ENCODE results near the gene SRGAP1. TPM values are rescaled to one million over a fixed set of nuclear protein-coding genes. Genes with fewer than 3 reads are reported as not detected.

Gene SRGAP1
- total and polyA plus RNA-seq, 8 donors, result 0.70 to 37.9 (median 9.8) TPM

DNA sequence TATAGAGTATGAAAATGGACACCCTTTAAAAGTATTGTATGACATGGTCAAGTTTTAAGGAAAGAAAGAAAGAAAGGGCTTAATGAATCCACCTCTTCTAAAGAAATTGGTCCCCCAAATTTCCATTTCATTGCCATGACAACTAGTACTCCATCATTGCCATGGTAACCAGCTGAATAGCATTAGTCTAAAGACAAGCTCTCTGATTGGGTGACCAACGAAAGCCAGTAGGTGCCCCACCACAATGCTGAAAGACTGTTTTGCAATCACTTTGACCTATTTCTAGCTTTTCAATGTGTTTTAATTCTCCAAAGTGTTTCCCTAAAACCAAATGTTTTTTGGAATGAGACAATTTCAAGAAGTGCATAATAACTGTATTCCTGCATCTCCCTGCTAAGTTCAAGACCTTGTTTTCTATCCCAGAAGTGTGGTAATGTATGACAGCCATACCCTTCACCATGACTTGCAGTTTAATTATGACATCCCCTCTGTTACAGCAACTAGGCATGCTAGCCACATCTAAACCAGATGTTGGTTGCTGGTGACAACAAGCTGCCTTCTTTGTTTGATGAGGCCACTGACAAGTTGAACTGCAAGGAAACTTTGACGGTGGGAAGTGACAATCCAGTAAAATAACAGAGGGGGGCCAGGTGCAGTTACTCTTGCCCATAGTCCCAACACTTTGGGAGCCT is 330.9 kb downstream of the SRGAP1 start:
- DNase-seq, result no peak
- Histone ChIP-seq H3K27ac (no peak overlapping the region), H3K4me3 (no peak overlapping the region), H3K4me1 (peaks cover 0 to 6% (median 0%) of the 10 kb centered on the region in 4 donors), H3K27me3 (no peaks in the 10 kb centered on the region), H3K36me3 (no peaks in the 10 kb centered on the region), H3K9me3 (no peaks in the 10 kb centered on the region)
- intact Hi-C loops (cut with DNase I; ENCODE audit: low total_unique reads), result no loop called here
- 75 to 84% (median 78%) methylated on average over 2 of the region's 2 CpGs for WGBS, 5 donors
- TF ChIP-seq POLR2A (IDR thresholded peaks at IDR 0.05) (no peak), EP300 (IDR thresholded peaks at IDR 0.05) (no peak), POLR2AphosphoS5 (IDR thresholded peaks at IDR 0.05) (no peak)
- TF ChIP-seq, protein P1, sequence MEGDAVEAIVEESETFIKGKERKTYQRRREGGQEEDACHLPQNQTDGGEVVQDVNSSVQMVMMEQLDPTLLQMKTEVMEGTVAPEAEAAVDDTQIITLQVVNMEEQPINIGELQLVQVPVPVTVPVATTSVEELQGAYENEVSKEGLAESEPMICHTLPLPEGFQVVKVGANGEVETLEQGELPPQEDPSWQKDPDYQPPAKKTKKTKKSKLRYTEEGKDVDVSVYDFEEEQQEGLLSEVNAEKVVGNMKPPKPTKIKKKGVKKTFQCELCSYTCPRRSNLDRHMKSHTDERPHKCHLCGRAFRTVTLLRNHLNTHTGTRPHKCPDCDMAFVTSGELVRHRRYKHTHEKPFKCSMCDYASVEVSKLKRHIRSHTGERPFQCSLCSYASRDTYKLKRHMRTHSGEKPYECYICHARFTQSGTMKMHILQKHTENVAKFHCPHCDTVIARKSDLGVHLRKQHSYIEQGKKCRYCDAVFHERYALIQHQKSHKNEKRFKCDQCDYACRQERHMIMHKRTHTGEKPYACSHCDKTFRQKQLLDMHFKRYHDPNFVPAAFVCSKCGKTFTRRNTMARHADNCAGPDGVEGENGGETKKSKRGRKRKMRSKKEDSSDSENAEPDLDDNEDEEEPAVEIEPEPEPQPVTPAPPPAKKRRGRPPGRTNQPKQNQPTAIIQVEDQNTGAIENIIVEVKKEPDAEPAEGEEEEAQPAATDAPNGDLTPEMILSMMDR (IDR thresholded peaks at IDR 0.05), result no peak

DNA sequence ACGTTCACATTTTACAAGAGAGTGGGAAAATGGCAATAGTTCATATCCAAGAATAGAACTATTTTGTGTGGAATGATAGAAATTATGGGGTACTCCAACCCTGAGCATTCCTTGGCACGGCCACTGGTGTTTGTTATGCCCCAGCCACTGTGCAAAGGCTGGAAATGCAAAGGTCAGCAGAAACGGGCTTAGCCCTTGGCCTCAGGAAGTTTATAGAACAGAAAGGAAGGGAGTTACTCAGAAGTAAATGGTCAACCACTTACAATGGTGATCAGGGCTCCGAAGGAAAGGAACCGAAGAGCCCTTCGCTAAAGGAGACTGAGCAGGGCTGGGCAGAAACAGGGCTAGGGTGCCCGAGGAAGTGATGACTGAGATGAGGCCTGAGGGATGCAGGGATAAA is 332.5 kb downstream of the SRGAP1 start:
- peak in 1 of 2 donors; percentile 13 for DNase-seq
- 79 to 80% (median 79%) methylated on average over 7 of the region's 7 CpGs for WGBS, 5 donors
- H3K36me3 ChIP-seq, result no peaks in the 10 kb centered on the region
- no peaks in the 10 kb centered on the region for H3K27me3 ChIP-seq
- no peak overlapping the region for H3K4me3 ChIP-seq
- no peaks in the 10 kb centered on the region for H3K9me3 ChIP-seq
- no peak overlapping the region for H3K27ac ChIP-seq
- intact Hi-C loops (cut with DNase I; ENCODE audit: low total_unique reads), result no loop called here
- TF ChIP-seq POLR2A (IDR thresholded peaks at IDR 0.05) (no peak), POLR2AphosphoS5 (IDR thresholded peaks at IDR 0.05) (no peak), EP300 (IDR thresholded peaks at IDR 0.05) (no peak)
- TF ChIP-seq, protein P1 (IDR thresholded peaks at IDR 0.05), result no peak
- peaks cover 0 to 17% (median 6%) of the 10 kb centered on the region in 4 donors for H3K4me1 ChIP-seq

DNA sequence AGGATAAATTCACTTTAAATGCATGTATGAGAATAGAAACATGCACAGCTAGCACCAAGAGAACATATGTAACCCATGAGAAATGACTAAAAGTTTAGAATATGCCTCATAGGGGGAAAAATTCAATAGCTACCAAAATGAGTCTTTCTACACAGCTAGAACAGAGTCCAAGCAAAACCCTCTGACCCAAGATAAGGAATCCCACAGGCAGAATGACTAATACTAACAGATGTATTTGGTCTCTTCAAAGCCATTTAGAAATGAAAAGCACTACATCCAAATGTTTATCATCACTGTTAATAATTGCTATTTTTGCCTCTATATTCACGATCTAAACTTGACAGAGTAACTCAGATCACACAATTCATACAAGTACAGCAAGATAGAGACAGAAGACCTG is 333.6 kb downstream of the SRGAP1 start:
- Histone ChIP-seq H3K27me3 (no peaks in the 10 kb centered on the region), H3K27ac (no peak overlapping the region), H3K4me3 (no peak overlapping the region), H3K9me3 (no peaks in the 10 kb centered on the region), H3K4me1 (peaks cover 0 to 20% (median 8%) of the 10 kb centered on the region in 4 donors), H3K36me3 (no peaks in the 10 kb centered on the region)
- intact Hi-C loops (cut with DNase I; ENCODE audit: low total_unique reads), result no loop called here
- WGBS, 5 donors, result 41 to 52% (median 41%) methylated on average over 1 of the region's 1 CpG
- DNase-seq, result peak in 1 of 2 donors; percentile 11
- no peak for TF ChIP-seq POLR2AphosphoS5 (IDR thresholded peaks at IDR 0.05)
- TF ChIP-seq, protein P1 (IDR thresholded peaks at IDR 0.05), result no peak
- no peak for TF ChIP-seq EP300 (IDR thresholded peaks at IDR 0.05)
- TF ChIP-seq POLR2A (IDR thresholded peaks at IDR 0.05), result no peak

GRCh38 chr12:64180951-64181350 is 336.5 kb downstream of the SRGAP1 start:
- 59 to 75% (median 72%) methylated on average over 5 of the region's 5 CpGs for WGBS, 5 donors
- Histone ChIP-seq H3K4me1 (peaks cover 0 to 20% (median 8%) of the 10 kb centered on the region in 4 donors), H3K9me3 (no peaks in the 10 kb centered on the region), H3K27me3 (no peaks in the 10 kb centered on the region), H3K4me3 (no peak overlapping the region), H3K36me3 (no peaks in the 10 kb centered on the region), H3K27ac (peak overlapping the region in 4 of 5 donors; percentile 6 to 75 (median 52))
- intact Hi-C loops (cut with DNase I; ENCODE audit: low total_unique reads), result loop anchor here (5.0 to 10.0 kb wide), 2 partner anchors 74 to 339 kb away; partner anchors contain the start of gene SRGAP1
- peak in 1 of 2 donors; percentile 10 for DNase-seq
- TF ChIP-seq POLR2A (IDR thresholded peaks at IDR 0.05) (no peak), POLR2AphosphoS5 (IDR thresholded peaks at IDR 0.05) (peak in 1 of 3 donors; percentile 33), EP300 (IDR thresholded peaks at IDR 0.05) (no peak)
- TF ChIP-seq, protein P1 (IDR thresholded peaks at IDR 0.05), result no peak

Measured in stomach (tissue), 9 donors.